Measurements from ENCODE around the gene SLC7A4.

The SLC7A4 gene

GRCh38 chr22:20995329-20996030, 36.9 kb downstream of the SLC7A4 start:
- no peak for DNase-seq

- no peak for DNase-seq
Observed at GRCh38 chr22:20994902-20995241, 37.5 kb downstream of the SLC7A4 start.

GRCh38 chr22:20994128-20994901, 38.0 kb downstream of the SLC7A4 start:
- no peak for DNase-seq

- no peak for DNase-seq
Observed at GRCh38 chr22:20993304-20994127, 38.8 kb downstream of the SLC7A4 start.

- DNase-seq = no peak
Observed at GRCh38 chr22:20992456-20993303, 39.7 kb downstream of the SLC7A4 start.

- no peak for DNase-seq
Observed at GRCh38 chr22:20992056-20992442, 40.3 kb downstream of the SLC7A4 start.

GRCh38 chr22:20991252-20992055, 40.9 kb downstream of the SLC7A4 start:
- DNase-seq = no peak

- DNase-seq = no peak
Observed at GRCh38 chr22:20990184-20991180, 41.9 kb downstream of the SLC7A4 start.

- DNase-seq = no peak
Observed at GRCh38 chr22:20989323-20990138, 42.8 kb downstream of the SLC7A4 start.

- DNase-seq = no peak
Observed at GRCh38 chr22:20988573-20989322, 43.6 kb downstream of the SLC7A4 start.

GRCh38 chr22:20987375-20987774, 45.0 kb downstream of the SLC7A4 start:
- no peak for DNase-seq

- no peak for DNase-seq
Observed at GRCh38 chr22:20986365-20986764, 46.0 kb downstream of the SLC7A4 start.

- DNase-seq = no peak
Observed at GRCh38 chr22:20985720-20986119, 46.6 kb downstream of the SLC7A4 start.

- no peak for DNase-seq
Observed at GRCh38 chr22:20983081-20983771, 49.1 kb downstream of the SLC7A4 start.

GRCh38 chr22:20982563-20982882, 49.8 kb downstream of the SLC7A4 start:
- DNase-seq = no peak

GRCh38 chr22:20981787-20982562, 50.4 kb downstream of the SLC7A4 start, which contains the start of gene LZTR1:
Gene LZTR1 (plus strand): TSS chr22:20982297. CDS start chr22:20982372, 75 bp downstream.
- no peak for DNase-seq

- no peak for DNase-seq
Observed at GRCh38 chr22:20980938-20981722, 51.2 kb downstream of the SLC7A4 start.
